Ovary (tissue), 9 donors: Measurements from ENCODE around the gene RPS15. TPM values are rescaled to one million over a fixed set of nuclear protein-coding genes. Genes with fewer than 3 reads are reported as not detected.
A peak's percentile ranks its signal among the peaks of the same experiment; 100 is the strongest.

Source experiments
- DNase-seq, 5 donors: peaks; one replicate each; pipeline ENCODE4 v3.0.0-alpha.2; 2019 to 2020
- H3K27ac ChIP-seq, 2 donors: fragments of 200-600 bp; one replicate each; pipeline versions ENCODE4 v1.5.1 to v1.8.0; 2019 to 2022
- H3K27me3 ChIP-seq: fragments of 200-600 bp; one replicate; pipeline ENCODE4 v1.8.0; 2022
- H3K36me3 ChIP-seq: fragments of 200-600 bp; sonication (generic); one replicate; pipeline ENCODE4 v1.5.1; 2019
- H3K4me1 ChIP-seq: one replicate; pipeline ENCODE4 v1.8.1; 2013; ENCODE audit warnings: mild to moderate bottlenecking, moderate library complexity; ENCODE audit not compliant: insufficient read depth
- H3K4me3 ChIP-seq: fragments of 200-600 bp; sonication (generic); one replicate; pipeline ENCODE4 v1.5.1; 2017
- H3K9me3 ChIP-seq, 2 donors: fragments of 200-600 bp in 1 of 2; sonication (generic) in 1 of 2; one replicate each; pipeline versions ENCODE4 v1.5.1 to v1.8.1; 2013 to 2019; ENCODE audit warnings: mild to moderate bottlenecking in 1 of 2, moderate library complexity in 1 of 2
- CTCF ChIP-seq, 3 donors: fragments of 450-650 bp in 2 of 3; fragments of 200-600 bp in 1 of 3; IDR thresholded peaks; one replicate each; pipeline versions ENCODE4 v1.5.1 to v1.8.0; 2016 to 2022; ENCODE audit warnings: antibody characterized with exemption in 3 of 3, mild to moderate bottlenecking in 1 of 3
- EP300 ChIP-seq: sonication (generic); formaldehyde crosslinking; IDR thresholded peaks from one replicate; pipeline ENCODE4 v1.6.1; 2017; ENCODE audit warnings: antibody characterized with exemption
- POLR2A ChIP-seq: fragments of 450-650 bp; IDR thresholded peaks from one replicate; pipeline ENCODE4 v1.6.1; 2017; ENCODE audit warnings: antibody characterized with exemption, mild to moderate bottlenecking, moderate library complexity
- WGBS, 3 donors: extraction: QIAGEN DNeasy Blood & Tissue Kit in 1 of 3; methylation state at CpG; one replicate each; pipeline versions ENCODE4 v1.1.5 to v1.1.7; 2013 to 2017; 5-methylcytosine and 5-hydroxymethylcytosine counted together
- intact Hi-C, 4 donors: fragments of 100-400 bp; cut with DNase I; formaldehyde crosslinking; loops; one replicate each; pipeline versions ENCODE4 v1.11.0 to v1.15.1; 2022 to 2023
- polyA plus RNA-seq, 2 donors: library from polyadenylated mRNA; stranded (reverse); fragments of 200-250 nt in 1 of 2; fragments of 350-450 nt in 1 of 2; fragmentation: Illumina TruSeq in 1 of 2; extraction: RNeasy Lipid Tissue Mini Kit (QIAGEN cat#74804) in 1 of 2; gene quantifications; one replicate each; pipeline ENCODE4 v1.2.3, GENCODE V29; 2013 to 2014
- total RNA-seq, 7 donors: library from RNA; depleted of rRNA in 2 of 7; stranded (reverse); fragments of >200 nt in 2 of 7; fragmentation: NEBNext Ultra II Directional in 3 of 7; extraction: Animal tissue kit (Norgen Biotek cat#: 25700) in 3 of 7; gene quantifications; one replicate each; pipeline versions ENCODE4 v1.1.0 to v1.2.4, GENCODE V29; 2016 to 2023
- donor health status: DM: no; HTN: no; CAD: no; lungs with moderate emphysema.
- donor health status: DM: no; HTN: no; CAD: no.
- donor health status: Bipolar disorder and iron deficiency.
- donor health status: DM: yes; HTN: yes; CAD: no.
- donor health status: DM: no; HTN: no; CAD: no.
- donor health status: DM: yes; HTN: yes; CAD: no.

RPS15 gene
- total and polyA plus RNA-seq, 9 donors, result 174 to 7,253 (median 2,328) TPM

- H3K27me3 ChIP-seq, result no peaks in the 10 kb centered on the region
- peaks cover under 1% of the 10 kb centered on the region for H3K4me1 ChIP-seq
- DNase-seq, result peak in 1 of 5 donors; percentile 23
- no peaks in the 10 kb centered on the region for H3K36me3 ChIP-seq
- no peak overlapping the region for H3K4me3 ChIP-seq
- WGBS, 3 donors, result 85 to 90% (median 86%) methylated on average over 50 to 77 of the region's 77 CpGs
- H3K9me3 ChIP-seq, result no peaks in the 10 kb centered on the region
- no peak overlapping the region for H3K27ac ChIP-seq
- TF ChIP-seq EP300, result no peak
- no peak for TF ChIP-seq CTCF (IDR thresholded peaks at IDR 0.05)
- intact Hi-C loops, result no loop called here
These were observed 45.2 kb downstream of the RPS15 start for GRCh38 chr19:1483131-1483978.

- no peak for DNase-seq
- no peak overlapping the region for H3K4me3 ChIP-seq
- TF ChIP-seq EP300 (no peak), CTCF (IDR thresholded peaks at IDR 0.05) (no peak), POLR2A (no peak)
- no peaks in the 10 kb centered on the region for H3K9me3 ChIP-seq
- intact Hi-C loops, result no loop called here
- no peak overlapping the region for H3K27ac ChIP-seq
- no peaks in the 10 kb centered on the region for H3K4me1 ChIP-seq
- 83 to 89% (median 84%) methylated on average over 17 to 23 of the region's 23 CpGs for WGBS, 3 donors
- no peaks in the 10 kb centered on the region for H3K36me3 ChIP-seq
- H3K27me3 ChIP-seq, result no peaks in the 10 kb centered on the region
These were observed 45.8 kb downstream of the RPS15 start for GRCh38 chr19:1483979-1484428.

GRCh38 chr19:1486720-1487575 is 48.8 kb downstream of the RPS15 start:
- intact Hi-C loops, result no loop called here
- H3K4me3 ChIP-seq, result no peak overlapping the region
- TF ChIP-seq CTCF (IDR thresholded peaks at IDR 0.05) (no peak), POLR2A (no peak), EP300 (no peak)
- H3K9me3 ChIP-seq, result no peaks in the 10 kb centered on the region
- no peaks in the 10 kb centered on the region for H3K36me3 ChIP-seq
- H3K27me3 ChIP-seq, result no peaks in the 10 kb centered on the region
- DNase-seq, result peak in 1 of 5 donors; percentile 21
- H3K4me1 ChIP-seq, result peaks cover 13% of the 10 kb centered on the region
- 92 to 96% (median 93%) methylated on average over 38 to 56 of the region's 56 CpGs for WGBS, 3 donors
- H3K27ac ChIP-seq, result no peak overlapping the region

GRCh38 chr19:1487576-1488281 is 49.5 kb downstream of the RPS15 start:
- WGBS, 3 donors, result 90 to 91% (median 90%) methylated on average over 35 to 40 of the region's 40 CpGs
- Histone ChIP-seq H3K4me1 (peaks cover 14% of the 10 kb centered on the region), H3K27ac (no peak overlapping the region), H3K4me3 (no peak overlapping the region), H3K27me3 (no peaks in the 10 kb centered on the region), H3K9me3 (no peaks in the 10 kb centered on the region), H3K36me3 (no peaks in the 10 kb centered on the region)
- TF ChIP-seq POLR2A (no peak), EP300 (no peak), CTCF (IDR thresholded peaks at IDR 0.05) (no peak)
- DNase-seq, result peak in 3 of 5 donors; percentile 24 to 45 (median 35)
- intact Hi-C loops, result no loop called here
